Spleen (tissue), 7 donors: ENCODE measurements around the gene TRMT61A.

Experiments used
- CTCF ChIP-seq, 11 experiments: fragments of 200-600 bp in 7 of 11; fragments of 450-650 bp in 4 of 11; sonication (generic) in 4 of 11; IDR thresholded peaks in 8 of 11; conservative IDR thresholded peaks in 3 of 11; 1 replicate in 7 of 11; 2 replicates in 4 of 11; pipeline versions ENCODE4 v1.4.0 to v1.8.0; 2016 to 2021; ENCODE audit warnings: antibody characterized with exemption in 11 of 11, inconsistent platforms in 4 of 11, mild to moderate bottlenecking in 1 of 11
- POLR2A ChIP-seq, 3 donors: fragments of 450-650 bp; IDR thresholded peaks; one replicate each; pipeline ENCODE4 v1.5.1; 2017; ENCODE audit warnings: antibody characterized with exemption in 3 of 3, mild to moderate bottlenecking in 1 of 3
- POLR2AphosphoS5 ChIP-seq, 3 donors: sonication (generic); formaldehyde crosslinking; IDR thresholded peaks; one replicate each; pipeline ENCODE4 v1.5.1; 2017; ENCODE audit warnings: antibody characterized with exemption in 3 of 3
- donor health status: DM: no; HTN: no; CAD: no; lungs with moderate emphysema.
- donor health status: DM: no; HTN: no; CAD: no.
- donor health status: DM: no; HTN: no; CAD: no.

GRCh38 chr14:103550451-103551337, 21.7 kb downstream of the TRMT61A start:
- TF ChIP-seq CTCF (IDR thresholded peaks at IDR 0.05 in 8 of 11, conservative IDR thresholded peaks at IDR 0.05 in 3 of 11) (no peak), POLR2A (IDR thresholded peaks at IDR 0.05) (no peak), POLR2AphosphoS5 (IDR thresholded peaks at IDR 0.05) (no peak)
